GM12878 (cell line): ENCODE measurements around the gene TBC1D1. TPM values are rescaled to one million over a fixed set of nuclear protein-coding genes. Genes with fewer than 3 reads are reported as not detected.

Source experiments
- ATAC-seq: fragments of 200-7000 bp; cut with Tn5 transposase; 3 replicates; pipeline ENCODE4 v1.9.1; 2020; ENCODE audit warnings: mild to moderate bottlenecking, moderate library complexity
- BruUV-seq: library from RNA; stranded (reverse); fragments of 400-500 nt; replicated peaks from 2 replicates; lab custom pipeline; 2021; lab: Mats Ljungman, UMichigan
- CTCF ChIA-PET: fragments of 300-600 bp; sonication (Branson Sonifier 250); formaldehyde crosslinking; extraction: SDS; loops from one replicate; lab custom pipeline; 2021; ENCODE audit warnings: inconsistent platforms; lab: Yijun Ruan, JAX
- POLR2A ChIA-PET: fragments of 350-600 bp; formaldehyde crosslinking; extraction: SDS; loops from one replicate; lab custom pipeline; 2021; ENCODE audit warnings: inconsistent platforms; lab: Charles Lee
- RAD21 ChIA-PET: fragments of 300-600 bp; sonication (Branson Sonifier 250); formaldehyde crosslinking; loops from one replicate; lab custom pipeline; 2023; ENCODE audit warnings: antibody characterized with exemption; ENCODE audit not compliant: unreplicated experiment; lab: Charles Lee
- SMC1A ChIA-PET: fragments of 300-600 bp; sonication (Branson Sonifier 250); formaldehyde crosslinking; loops from one replicate; lab custom pipeline; 2023; ENCODE audit not compliant: unreplicated experiment, uncharacterized antibody; lab: Charles Lee
- DNase-seq: peaks from one replicate; pipeline ENCODE4 v3.0.0-alpha.2; 2011; ENCODE audit warnings: low read depth, low spot score
- FAIRE-seq: peaks from 3 replicates; lab custom pipeline; 2011; peaks lifted over from hg19 to GRCh38; lab: Jason Lieb, UNC
- H2AFZ ChIP-seq: 2 replicates; pipeline ENCODE4 v1.6.0; 2011; ENCODE audit warnings: low read depth, low read length, control low read depth; ENCODE audit not compliant: control insufficient read depth
- H3K27ac ChIP-seq: 2 replicates; pipeline ENCODE4 v1.5.1; 2011; ENCODE audit warnings: control low read depth; ENCODE audit not compliant: control insufficient read depth, insufficient read depth
- H3K27me3 ChIP-seq, 2 experiments: replicated peaks in 1 of 2; 2 replicates each; pipeline versions ENCODE4 v1.6.0 to v1.6.1; 2011; ENCODE audit warnings: low read length in 1 of 2; ENCODE audit not compliant: control insufficient read depth in 2 of 2, insufficient read depth in 2 of 2
- H3K36me3 ChIP-seq, 2 experiments: 2 replicates each; pipeline ENCODE4 v1.5.1; 2011; ENCODE audit warnings: low read length in 1 of 2; ENCODE audit not compliant: control insufficient read depth in 2 of 2, insufficient read depth in 2 of 2
- H3K4me1 ChIP-seq: 2 replicates; pipeline ENCODE4 v1.6.1; 2011; ENCODE audit warnings: mild to moderate bottlenecking, low read length, moderate library complexity, mixed read lengths; ENCODE audit not compliant: control insufficient read depth, insufficient read depth
- H3K4me2 ChIP-seq: 2 replicates; pipeline ENCODE4 v1.6.0; 2011; ENCODE audit warnings: control low read depth; ENCODE audit not compliant: control insufficient read depth, insufficient read depth
- H3K4me3 ChIP-seq: fragments of 200-600 bp; sonication (generic); 2 replicates; pipeline ENCODE4 v1.5.1; 2016
- H3K79me2 ChIP-seq: 2 replicates; pipeline ENCODE4 v1.6.0; 2011; ENCODE audit warnings: low read length; ENCODE audit not compliant: control insufficient read depth, insufficient read depth
- H3K9ac ChIP-seq: 2 replicates; pipeline ENCODE4 v1.8.0; 2011; ENCODE audit warnings: low read length, control low read depth, mixed read lengths; ENCODE audit not compliant: control insufficient read depth, insufficient read depth
- H3K9me3 ChIP-seq: replicated peaks from 3 replicates; pipeline ENCODE4 v1.5.1; 2011; ENCODE audit warnings: mild to moderate bottlenecking, low read length; ENCODE audit not compliant: control insufficient read depth, insufficient read depth
- H4K20me1 ChIP-seq: 2 replicates; pipeline ENCODE4 v1.6.0; 2011; ENCODE audit not compliant: control insufficient read depth, insufficient read depth
- CBX3 ChIP-seq: fragments of 200-600 bp; sonication (generic); IDR thresholded peaks from 2 replicates; pipeline ENCODE4 v1.6.1; 2016; ENCODE audit warnings: low read depth, borderline replicate concordance
- CBX5 ChIP-seq: sonication (generic); IDR thresholded peaks from 2 replicates; pipeline ENCODE4 v1.6.1; 2016; ENCODE audit warnings: low read depth, moderate library complexity, mild to moderate bottlenecking, inconsistent platforms
- FOXM1 ChIP-seq: IDR thresholded peaks from 2 replicates; pipeline ENCODE4 v1.6.1; 2012; ENCODE audit warnings: low read depth, mild to moderate bottlenecking, inconsistent platforms, low read length, moderate library complexity
- JUNB ChIP-seq: IDR thresholded peaks from 2 replicates; pipeline ENCODE4 v1.6.1; 2016; ENCODE audit warnings: antibody characterized with exemption, mild to moderate bottlenecking
- POLR2AphosphoS5 ChIP-seq: IDR thresholded peaks from 2 replicates; pipeline ENCODE4 v1.6.1; 2011; ENCODE audit warnings: mild to moderate bottlenecking, low read length, inconsistent platforms
- SUPT20H ChIP-seq: IDR thresholded peaks from 2 replicates; pipeline ENCODE4 v1.6.1; 2011; ENCODE audit warnings: low read depth, mild to moderate bottlenecking, low read length, moderate library complexity, borderline replicate concordance; ENCODE audit not compliant: control insufficient read depth
- ZNF274 ChIP-seq: IDR thresholded peaks from one replicate; pipeline ENCODE4 v1.8.0; 2011; ENCODE audit not compliant: insufficient read length, insufficient read depth
- WGBS: methylation state at CpG from one replicate; pipeline ENCODE4 v1.1.6; 2016; ENCODE audit warnings: low lambda C conversion rate; ENCODE audit not compliant: insufficient replicate concordance, insufficient coverage; ENCODE audit errors: missing lambda C conversion rate; 5-methylcytosine and 5-hydroxymethylcytosine counted together
- in situ Hi-C: fragments of 300-500 bp; cut with MboI; formaldehyde crosslinking; loops from 9 replicates; pipeline ENCODE4 v1.14.3; 2018; ENCODE audit warnings: mixed read lengths
- intact Hi-C: fragments of 100-400 bp; cut with micrococcal nuclease; formaldehyde crosslinking; loops from one replicate; pipeline ENCODE4 v1.14.2; 2022; ENCODE audit not compliant: unreplicated experiment
- polyA plus RNA-seq, 11 experiments: library from polyadenylated mRNA; depleted of rRNA in 4 of 11; unstranded in 6 of 11; stranded (reverse) in 5 of 11; fragments of >200 nt; fragmentation: Nextera tagmentation in 4 of 11; fragmentation: Illumina TruSeq in 1 of 11; extraction: Ambion mirVana in 4 of 11; extraction: Trizol in 1 of 11; gene quantifications; 1 replicate in 1 of 11; 2 replicates in 10 of 11; pipeline versions ENCODE4 v1.2.1 to v1.2.3, GENCODE V29; 2011 to 2016; ENCODE audit warnings: inconsistent platforms in 2 of 11, missing spikeins in 2 of 11, low read depth in 1 of 11
- total RNA-seq, 4 experiments: library from RNA; depleted of rRNA in 3 of 4; stranded (reverse); fragments of >200 nt in 3 of 4; fragmentation: Illumina TruSeq in 1 of 4; extraction: Trizol in 1 of 4; gene quantifications; 2 replicates each; pipeline versions ENCODE4 v1.2.1 to v1.2.3, GENCODE V29; 2013 to 2021
- TF ChIP-seq, protein P1 (sequence below): fragments of 450-650 bp; IDR thresholded peaks from 2 replicates; pipeline ENCODE4 v1.6.1; 2016; ENCODE audit warnings: mild to moderate bottlenecking
- TF ChIP-seq, protein P2 (sequence below): fragments of 450-650 bp; IDR thresholded peaks from 2 replicates; pipeline ENCODE4 v1.6.1; 2017; ENCODE audit warnings: mild to moderate bottlenecking, moderate library complexity

The TBC1D1 gene
- total and polyA plus RNA-seq, 10 of the 15 experiments (the other 5 are each of a cell fraction or from before 2014, with no cell fraction given) = 5.3 to 102 (median 57.8) TPM

DNA sequence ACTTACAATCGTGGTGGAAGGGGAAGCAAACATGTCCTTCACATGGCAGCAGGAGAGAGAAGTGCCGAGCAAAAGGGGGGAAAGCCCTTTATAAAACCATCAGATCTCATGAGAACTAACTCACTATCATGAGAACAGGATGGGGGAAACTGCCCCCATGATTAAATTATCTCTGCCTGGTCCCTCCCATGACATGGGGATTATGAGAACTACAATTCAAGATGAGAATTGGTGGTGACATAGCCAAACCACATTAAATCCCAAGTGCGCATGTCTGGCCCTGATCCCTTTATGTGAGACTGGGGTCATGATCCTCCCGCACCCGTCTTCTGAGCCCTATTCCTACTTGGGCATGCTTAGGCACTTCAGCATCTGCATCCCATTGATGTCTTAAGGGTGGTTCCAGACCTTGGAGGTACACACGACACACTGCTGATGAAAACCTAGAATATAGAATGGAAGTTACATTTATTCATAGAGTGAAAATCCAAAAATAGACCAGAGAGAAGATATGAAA is 185.3 kb downstream of the TBC1D1 start (continued):
- peak; percentile 72; the same call in 1 of the 2 replicates for TF ChIP-seq FOXM1
- no peak for TF ChIP-seq ZNF274
- no peak for TF ChIP-seq SUPT20H
- peak; percentile 80 for TF ChIP-seq JUNB
- TF ChIP-seq, all 136 proteins: peak for 29

DNA sequence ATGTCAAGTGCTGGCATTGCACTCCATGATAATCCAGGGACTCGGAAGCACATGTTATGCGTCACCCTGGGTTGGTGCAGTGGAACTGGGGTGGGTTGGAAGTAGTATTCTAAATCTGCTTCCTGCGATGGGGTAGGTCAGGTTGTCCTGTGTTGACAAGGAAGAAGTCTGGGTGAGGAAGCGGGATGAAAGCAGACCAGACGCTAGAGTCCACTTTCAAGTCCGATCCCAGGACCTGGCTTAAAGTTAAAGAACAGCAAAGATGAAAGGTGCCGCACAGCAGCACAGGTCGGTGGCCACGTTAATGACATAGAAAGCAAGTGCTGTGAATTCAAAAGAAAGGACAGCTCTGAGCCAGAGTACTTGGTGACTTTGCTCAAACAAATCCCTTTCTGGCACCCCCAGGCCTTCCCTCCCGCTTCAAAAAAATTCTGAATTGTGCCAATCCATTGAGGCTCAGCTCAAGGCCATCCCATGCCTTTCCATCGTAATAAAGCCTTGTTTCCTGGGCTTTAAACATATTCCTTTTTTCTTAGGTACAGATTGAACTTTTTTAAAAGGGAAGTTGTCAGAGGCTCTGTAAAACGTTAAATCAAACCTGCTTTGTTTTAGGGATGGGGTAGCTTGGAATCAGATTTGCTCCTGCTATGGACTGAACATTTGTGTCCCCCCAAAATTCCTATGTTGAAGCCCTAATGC is 187.1 kb downstream of the TBC1D1 start:
- Histone ChIP-seq H3K9me3 (no peaks in the 10 kb centered on the region; the same call in 2 of the 3 replicates), H3K36me3 (peaks cover 0 to 12% of the 10 kb centered on the region in 2 experiments), H3K4me2 (peak overlapping the region; percentile 69; the same call in 1 of the 2 replicates), H2AFZ (no peak overlapping the region), H3K9ac (peak overlapping the region; percentile 50), H3K27ac (peak overlapping the region; percentile 87), H3K4me1 (peaks cover 48% of the 10 kb centered on the region), H3K79me2 (peaks cover 4% of the 10 kb centered on the region), H3K4me3 (no peak overlapping the region), H3K27me3 (no peaks in the 10 kb centered on the region), H4K20me1 (no peaks in the 10 kb centered on the region)
- no peak for TF ChIP-seq CBX5
- TF ChIP-seq, protein P1, sequence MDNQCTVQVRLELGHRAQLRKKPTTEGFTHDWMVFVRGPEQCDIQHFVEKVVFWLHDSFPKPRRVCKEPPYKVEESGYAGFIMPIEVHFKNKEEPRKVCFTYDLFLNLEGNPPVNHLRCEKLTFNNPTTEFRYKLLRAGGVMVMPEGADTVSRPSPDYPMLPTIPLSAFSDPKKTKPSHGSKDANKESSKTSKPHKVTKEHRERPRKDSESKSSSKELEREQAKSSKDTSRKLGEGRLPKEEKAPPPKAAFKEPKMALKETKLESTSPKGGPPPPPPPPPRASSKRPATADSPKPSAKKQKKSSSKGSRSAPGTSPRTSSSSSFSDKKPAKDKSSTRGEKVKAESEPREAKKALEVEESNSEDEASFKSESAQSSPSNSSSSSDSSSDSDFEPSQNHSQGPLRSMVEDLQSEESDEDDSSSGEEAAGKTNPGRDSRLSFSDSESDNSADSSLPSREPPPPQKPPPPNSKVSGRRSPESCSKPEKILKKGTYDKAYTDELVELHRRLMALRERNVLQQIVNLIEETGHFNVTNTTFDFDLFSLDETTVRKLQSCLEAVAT = peak; percentile 81
- TF ChIP-seq, protein P2, sequence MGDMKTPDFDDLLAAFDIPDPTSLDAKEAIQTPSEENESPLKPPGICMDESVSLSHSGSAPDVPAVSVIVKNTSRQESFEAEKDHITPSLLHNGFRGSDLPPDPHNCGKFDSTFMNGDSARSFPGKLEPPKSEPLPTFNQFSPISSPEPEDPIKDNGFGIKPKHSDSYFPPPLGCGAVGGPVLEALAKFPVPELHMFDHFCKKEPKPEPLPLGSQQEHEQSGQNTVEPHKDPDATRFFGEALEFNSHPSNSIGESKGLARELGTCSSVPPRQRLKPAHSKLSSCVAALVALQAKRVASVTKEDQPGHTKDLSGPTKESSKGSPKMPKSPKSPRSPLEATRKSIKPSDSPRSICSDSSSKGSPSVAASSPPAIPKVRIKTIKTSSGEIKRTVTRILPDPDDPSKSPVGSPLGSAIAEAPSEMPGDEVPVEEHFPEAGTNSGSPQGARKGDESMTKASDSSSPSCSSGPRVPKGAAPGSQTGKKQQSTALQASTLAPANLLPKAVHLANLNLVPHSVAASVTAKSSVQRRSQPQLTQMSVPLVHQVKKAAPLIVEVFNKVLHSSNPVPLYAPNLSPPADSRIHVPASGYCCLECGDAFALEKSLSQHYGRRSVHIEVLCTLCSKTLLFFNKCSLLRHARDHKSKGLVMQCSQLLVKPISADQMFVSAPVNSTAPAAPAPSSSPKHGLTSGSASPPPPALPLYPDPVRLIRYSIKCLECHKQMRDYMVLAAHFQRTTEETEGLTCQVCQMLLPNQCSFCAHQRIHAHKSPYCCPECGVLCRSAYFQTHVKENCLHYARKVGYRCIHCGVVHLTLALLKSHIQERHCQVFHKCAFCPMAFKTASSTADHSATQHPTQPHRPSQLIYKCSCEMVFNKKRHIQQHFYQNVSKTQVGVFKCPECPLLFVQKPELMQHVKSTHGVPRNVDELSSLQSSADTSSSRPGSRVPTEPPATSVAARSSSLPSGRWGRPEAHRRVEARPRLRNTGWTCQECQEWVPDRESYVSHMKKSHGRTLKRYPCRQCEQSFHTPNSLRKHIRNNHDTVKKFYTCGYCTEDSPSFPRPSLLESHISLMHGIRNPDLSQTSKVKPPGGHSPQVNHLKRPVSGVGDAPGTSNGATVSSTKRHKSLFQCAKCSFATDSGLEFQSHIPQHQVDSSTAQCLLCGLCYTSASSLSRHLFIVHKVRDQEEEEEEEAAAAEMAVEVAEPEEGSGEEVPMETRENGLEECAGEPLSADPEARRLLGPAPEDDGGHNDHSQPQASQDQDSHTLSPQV = 0 out of 2 replicates have a peak, but pooled peaks have one; percentile 20
- no peak for TF ChIP-seq CBX3
- TF ChIP-seq POLR2AphosphoS5 = 0 out of 2 replicates have a peak, but pooled peaks have one; percentile 11
- in situ Hi-C loops (loop anchor here (5.0 kb wide), 2 partner anchors 99 to 239 kb away; no protein-coding TSS in a partner anchor), intact Hi-C loops (loop anchor here (5.0 kb wide), 2 partner anchors 99 to 654 kb away; no protein-coding TSS in a partner anchor)
- no peak for ATAC-seq
- ChIA-PET SMC1A (interaction anchor here (0.5 to 5.3 kb wide), 21 partner anchors 8 to 597 kb away, joined by 3 to 102 read pairs (median 5); no protein-coding TSS in a partner anchor), CTCF (interaction anchor here (0.9 to 2.8 kb wide), 15 partner anchors 9 to 681 kb away, joined by 3 to 11 read pairs (median 6); no protein-coding TSS in a partner anchor), RAD21 (interaction anchor here (0.6 to 8.3 kb wide), 18 partner anchors 12 to 726 kb away, joined by 3 to 128 read pairs (median 4); partner anchors contain the start of gene TLR1), POLR2A (interaction anchor here (0.6 to 2.6 kb wide), 11 partner anchors 8 to 811 kb away, joined by 3 to 13 read pairs (median 4); no protein-coding TSS in a partner anchor)
- no TSS peak for BruUV-seq
- DNase-seq = no peak
- FAIRE-seq = no peak
- WGBS = 93% methylated on average over 12 of the region's 12 CpGs
